Activated T-cell treated with anti-CD3 and anti-CD28 coated beads, Interleukin-2, amount 50 U/mL, for 24 hours (primary cell): ENCODE measurements around the gene LIN7A.

ENCODE experiments used
- DNase-seq: peaks from one replicate; pipeline ENCODE4 v3.0.0-alpha.2; 2020
- H3K27ac Mint-ChIP-seq: 2 replicates; pipeline ENCODE4 v1.8.0; 2020; ENCODE audit warnings: mild to moderate bottlenecking, mixed read lengths
- H3K27me3 Mint-ChIP-seq: 2 replicates; pipeline ENCODE4 v1.8.0; 2020; ENCODE audit warnings: mixed read lengths
- H3K36me3 Mint-ChIP-seq: 2 replicates; pipeline ENCODE4 v1.8.0; 2020; ENCODE audit warnings: low read depth, mixed read lengths
- H3K4me1 Mint-ChIP-seq: 2 replicates; pipeline ENCODE4 v1.8.0; 2020; ENCODE audit warnings: low read depth, mixed read lengths
- H3K4me3 Mint-ChIP-seq: 2 replicates; pipeline ENCODE4 v1.8.0; 2020; ENCODE audit warnings: mild to moderate bottlenecking, moderate library complexity, mixed read lengths
- H3K9me3 Mint-ChIP-seq: 2 replicates; pipeline ENCODE4 v1.8.0; 2020; ENCODE audit warnings: mixed read lengths

Gene LIN7A, protein sequence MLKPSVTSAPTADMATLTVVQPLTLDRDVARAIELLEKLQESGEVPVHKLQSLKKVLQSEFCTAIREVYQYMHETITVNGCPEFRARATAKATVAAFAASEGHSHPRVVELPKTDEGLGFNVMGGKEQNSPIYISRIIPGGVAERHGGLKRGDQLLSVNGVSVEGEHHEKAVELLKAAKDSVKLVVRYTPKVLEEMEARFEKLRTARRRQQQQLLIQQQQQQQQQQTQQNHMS

DNA sequence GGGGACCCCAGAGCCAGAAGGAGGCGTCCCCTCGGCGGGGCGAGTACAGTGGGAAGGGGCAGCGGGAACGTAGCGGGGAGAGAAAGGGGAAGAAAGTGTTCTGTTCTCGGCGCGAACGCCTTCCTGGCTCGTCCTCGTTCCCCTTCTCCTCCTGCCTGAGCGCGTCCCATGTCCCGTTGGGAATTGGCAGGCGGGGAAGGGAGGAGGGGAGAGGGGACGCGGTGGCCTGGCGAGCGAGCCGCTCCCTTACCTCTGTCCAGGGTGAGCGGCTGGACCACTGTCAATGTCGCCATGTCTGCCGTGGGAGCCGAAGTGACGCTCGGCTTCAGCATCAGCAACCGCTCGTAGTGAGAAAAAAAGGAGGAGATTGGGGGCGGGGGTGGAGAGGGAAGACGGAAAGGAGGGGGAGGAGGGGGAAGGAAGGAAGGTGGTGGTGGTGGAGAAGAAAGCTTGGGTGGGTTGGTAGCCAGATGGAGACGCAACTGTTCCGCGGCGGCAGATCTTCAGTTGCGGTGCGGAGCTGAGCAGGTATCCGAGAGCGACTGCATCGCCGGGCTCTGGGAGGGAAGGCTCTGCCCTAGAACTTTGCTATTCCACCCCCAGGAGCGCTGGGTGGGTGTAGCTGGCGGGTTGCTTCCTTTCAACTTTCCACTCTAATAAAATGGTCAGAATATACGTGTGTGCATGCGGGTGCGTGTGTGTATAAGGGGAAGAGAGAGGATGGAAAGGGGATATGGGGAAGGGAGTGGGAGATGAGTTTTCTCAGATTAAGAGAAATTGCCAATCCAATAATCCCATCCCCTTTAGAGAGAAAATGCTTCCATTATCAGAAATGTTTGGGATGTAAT is at the start of gene LIN7A:
Gene LIN7A (minus strand): TSS at position 544 of the 848 bp plus-strand sequence. CDS start 212 bp downstream, at position 332.
- Mint-ChIP-seq H3K27me3 (peaks cover 37% of the 10 kb centered on the region), H3K9me3 (peaks cover 5% of the 10 kb centered on the region), H3K36me3 (no peaks in the 10 kb centered on the region), H3K4me3 (no peak within 1 kb of the TSS), H3K4me1 (peaks cover 3% of the 10 kb centered on the region), H3K27ac (no peak within 1 kb of the TSS)
- DNase-seq = no peak

DNA sequence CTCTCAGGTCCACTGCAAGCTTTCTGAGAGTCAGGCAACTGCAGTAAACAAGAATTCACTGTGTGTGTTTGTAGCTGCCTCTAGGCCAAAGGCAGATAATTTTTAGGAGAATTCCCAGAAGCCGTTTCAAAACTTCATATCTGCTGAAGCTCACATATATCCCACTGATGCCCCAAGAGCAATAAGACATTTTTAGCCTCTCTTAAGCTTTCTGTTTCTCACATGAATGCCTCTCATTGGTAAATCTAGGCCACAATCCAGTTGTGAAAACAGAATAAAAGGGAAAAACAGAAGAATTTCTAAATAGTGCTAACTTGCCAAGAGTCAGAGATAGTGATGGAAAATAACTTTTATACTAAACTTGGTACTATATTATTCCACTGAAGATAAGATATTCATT is 48.5 kb upstream of the LIN7A start:
- H3K36me3 Mint-ChIP-seq = no peaks in the 10 kb centered on the region
- no peaks in the 10 kb centered on the region for H3K4me1 Mint-ChIP-seq
- DNase-seq = no peak
- no peaks in the 10 kb centered on the region for H3K27me3 Mint-ChIP-seq
- H3K27ac Mint-ChIP-seq = no peak overlapping the region
- peaks cover 17% of the 10 kb centered on the region for H3K9me3 Mint-ChIP-seq
- H3K4me3 Mint-ChIP-seq = no peak overlapping the region

DNA sequence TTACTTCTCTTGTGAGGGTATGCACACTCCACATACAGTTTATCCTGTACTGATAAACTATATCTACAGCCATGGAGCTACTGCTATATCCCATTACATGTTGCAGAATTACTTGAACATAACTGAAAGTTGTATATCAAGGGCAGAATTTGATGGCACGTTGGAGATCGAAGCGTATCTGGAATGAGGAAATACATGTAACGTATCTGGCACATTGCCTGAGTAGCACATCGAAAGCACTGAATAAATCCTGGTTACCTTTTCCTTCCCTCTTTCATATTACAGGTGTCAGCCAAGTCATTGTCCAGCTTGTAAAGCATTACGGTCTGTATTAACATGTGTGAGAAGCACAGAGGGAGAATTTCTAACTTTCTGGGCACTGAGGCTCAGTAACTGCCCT is 42.1 kb upstream of the LIN7A start:
- Mint-ChIP-seq H3K4me1 (no peaks in the 10 kb centered on the region), H3K4me3 (no peak overlapping the region), H3K27ac (no peak overlapping the region), H3K9me3 (peaks cover 23% of the 10 kb centered on the region), H3K27me3 (no peaks in the 10 kb centered on the region), H3K36me3 (no peaks in the 10 kb centered on the region)
- DNase-seq = no peak

DNA sequence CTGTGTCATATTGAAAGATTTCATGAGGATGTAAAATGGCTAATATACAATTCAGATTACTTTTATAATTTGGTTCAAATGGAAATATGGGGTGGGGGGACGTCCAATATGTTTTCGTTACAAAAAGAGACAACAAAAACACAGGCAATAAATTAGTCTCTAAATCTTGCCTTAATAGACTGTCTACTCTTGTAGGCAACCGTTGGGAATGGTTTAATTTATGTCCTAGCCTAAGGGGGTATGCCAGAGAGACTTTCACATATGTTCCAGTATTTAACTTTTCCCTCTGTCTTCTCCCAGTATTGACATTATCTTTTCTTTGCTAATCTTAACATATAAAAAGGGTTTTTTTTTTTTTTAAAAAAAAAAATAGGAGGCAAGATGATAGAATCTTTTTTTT is 41.5 kb upstream of the LIN7A start:
- no peak overlapping the region for H3K27ac Mint-ChIP-seq
- no peaks in the 10 kb centered on the region for H3K36me3 Mint-ChIP-seq
- H3K4me3 Mint-ChIP-seq = no peak overlapping the region
- no peak for DNase-seq
- H3K9me3 Mint-ChIP-seq = peaks cover 20% of the 10 kb centered on the region
- no peaks in the 10 kb centered on the region for H3K4me1 Mint-ChIP-seq
- H3K27me3 Mint-ChIP-seq = no peaks in the 10 kb centered on the region

DNA sequence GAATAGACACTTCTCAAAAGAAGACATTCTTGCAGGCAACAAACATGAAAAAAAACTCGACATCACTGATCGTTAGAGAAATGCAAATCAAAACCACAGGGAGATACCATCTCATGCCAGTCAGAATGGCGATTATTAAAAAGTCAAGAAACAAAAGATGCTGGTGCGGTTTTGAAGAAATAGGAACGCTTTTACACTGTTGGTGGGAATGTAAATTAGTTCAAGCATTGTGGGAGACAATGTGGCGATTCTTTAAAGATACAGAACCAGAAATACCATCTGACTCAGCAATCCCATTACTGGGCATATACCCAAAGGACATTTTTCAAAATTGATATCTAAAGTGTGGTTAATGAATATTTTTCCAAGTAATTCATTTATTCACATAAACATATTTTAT is 39.6 kb upstream of the LIN7A start:
- Mint-ChIP-seq H3K36me3 (no peaks in the 10 kb centered on the region), H3K4me1 (no peaks in the 10 kb centered on the region)

DNA sequence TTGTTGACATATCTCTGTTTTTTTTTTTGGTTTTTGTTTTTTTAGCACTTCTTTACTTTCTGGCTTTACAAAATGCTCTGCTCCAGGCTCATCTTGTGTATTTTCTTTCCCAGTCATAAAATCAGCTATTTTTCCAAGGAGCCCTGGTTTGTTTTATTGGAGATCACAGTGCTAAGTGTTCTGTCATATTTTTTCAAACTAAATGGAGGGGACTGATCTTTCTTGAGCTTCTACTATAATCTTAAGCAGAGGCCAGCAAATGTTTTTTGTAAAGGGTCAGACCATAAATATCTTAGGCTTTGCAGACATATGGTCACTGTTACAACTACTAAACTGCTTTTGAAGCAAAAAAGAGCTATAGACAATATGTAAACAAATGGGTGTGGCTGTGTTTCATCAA is 30.6 kb upstream of the LIN7A start:
- H3K9me3 Mint-ChIP-seq = peaks cover 8% of the 10 kb centered on the region
- H3K4me1 Mint-ChIP-seq = no peaks in the 10 kb centered on the region
- no peak overlapping the region for H3K27ac Mint-ChIP-seq
- DNase-seq = no peak
- no peaks in the 10 kb centered on the region for H3K27me3 Mint-ChIP-seq
- H3K36me3 Mint-ChIP-seq = no peaks in the 10 kb centered on the region
- H3K4me3 Mint-ChIP-seq = no peak overlapping the region

More for the DNA sequence above, 39.6 kb upstream of the LIN7A start:
- no peak overlapping the region for H3K27ac Mint-ChIP-seq
- DNase-seq = no peak
- no peaks in the 10 kb centered on the region for H3K27me3 Mint-ChIP-seq
- peaks cover 12% of the 10 kb centered on the region for H3K9me3 Mint-ChIP-seq
- H3K4me3 Mint-ChIP-seq = no peak overlapping the region

DNA sequence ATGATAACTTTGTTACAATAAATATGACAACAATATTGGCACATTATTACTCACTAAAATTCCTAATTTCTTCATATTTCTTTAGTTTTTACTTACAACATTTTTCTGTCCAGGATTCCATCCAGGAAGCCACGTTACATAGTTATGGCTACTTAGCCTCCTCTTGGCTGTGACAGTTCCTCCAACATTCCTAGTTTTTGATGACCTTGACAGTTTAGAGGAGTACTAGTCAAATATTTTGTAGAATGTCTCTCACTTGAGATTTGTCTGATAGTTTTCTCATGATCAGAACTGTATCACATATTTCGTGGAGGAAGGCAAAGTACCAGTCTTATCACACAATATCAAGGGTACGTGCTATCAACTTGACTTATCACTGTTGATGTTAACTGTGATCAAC is 29.8 kb upstream of the LIN7A start:
- Mint-ChIP-seq H3K27me3 (no peaks in the 10 kb centered on the region), H3K27ac (no peak overlapping the region), H3K9me3 (peaks cover 8% of the 10 kb centered on the region), H3K36me3 (no peaks in the 10 kb centered on the region), H3K4me1 (no peaks in the 10 kb centered on the region), H3K4me3 (no peak overlapping the region)
- no peak for DNase-seq

DNA sequence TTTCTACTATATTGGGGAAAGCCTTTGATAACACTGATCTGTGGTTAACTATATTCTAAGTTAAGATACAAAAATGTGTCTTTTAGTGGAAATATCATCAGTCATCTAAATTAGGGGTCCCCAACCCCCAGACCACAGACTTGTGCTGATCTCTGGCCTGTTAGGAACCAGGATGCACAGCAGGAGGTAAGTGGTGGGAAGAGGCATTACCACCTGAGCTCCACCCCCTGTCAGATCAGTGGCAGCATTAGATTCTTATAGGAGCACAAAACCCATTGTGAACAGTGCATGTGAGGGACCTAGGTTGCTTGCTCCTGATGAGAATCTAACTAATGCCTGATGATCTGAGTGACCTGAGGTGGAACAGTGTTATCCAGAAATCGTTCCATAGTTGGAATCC is 28.3 kb upstream of the LIN7A start:
- H3K27me3 Mint-ChIP-seq = no peaks in the 10 kb centered on the region
- no peak for DNase-seq
- no peaks in the 10 kb centered on the region for H3K36me3 Mint-ChIP-seq
- peaks cover 5% of the 10 kb centered on the region for H3K9me3 Mint-ChIP-seq
- H3K4me1 Mint-ChIP-seq = no peaks in the 10 kb centered on the region
- no peak overlapping the region for H3K27ac Mint-ChIP-seq
- no peak overlapping the region for H3K4me3 Mint-ChIP-seq

DNA sequence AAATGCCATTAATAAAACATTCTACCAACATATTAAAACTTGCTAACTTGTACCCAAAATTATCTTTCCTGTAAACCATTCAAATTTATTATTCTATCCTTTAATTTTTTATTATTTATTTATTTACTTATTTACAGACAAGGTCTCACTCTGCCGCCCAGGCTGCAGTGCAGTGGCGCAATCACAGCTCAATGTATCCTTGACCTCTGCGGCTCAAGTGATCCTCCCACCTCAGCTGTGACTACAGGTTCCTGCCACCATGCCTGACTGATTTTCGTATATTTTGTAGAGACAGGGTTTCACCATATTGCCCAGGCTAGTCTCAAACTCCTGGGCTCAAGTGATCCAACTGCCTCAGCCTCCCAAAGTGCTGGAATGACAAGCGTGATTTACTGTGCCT is 20.4 kb upstream of the LIN7A start:
- Mint-ChIP-seq H3K4me1 (no peaks in the 10 kb centered on the region), H3K27me3 (no peaks in the 10 kb centered on the region), H3K4me3 (no peak overlapping the region), H3K27ac (no peak overlapping the region), H3K36me3 (no peaks in the 10 kb centered on the region), H3K9me3 (no peaks in the 10 kb centered on the region)
- DNase-seq = no peak

DNA sequence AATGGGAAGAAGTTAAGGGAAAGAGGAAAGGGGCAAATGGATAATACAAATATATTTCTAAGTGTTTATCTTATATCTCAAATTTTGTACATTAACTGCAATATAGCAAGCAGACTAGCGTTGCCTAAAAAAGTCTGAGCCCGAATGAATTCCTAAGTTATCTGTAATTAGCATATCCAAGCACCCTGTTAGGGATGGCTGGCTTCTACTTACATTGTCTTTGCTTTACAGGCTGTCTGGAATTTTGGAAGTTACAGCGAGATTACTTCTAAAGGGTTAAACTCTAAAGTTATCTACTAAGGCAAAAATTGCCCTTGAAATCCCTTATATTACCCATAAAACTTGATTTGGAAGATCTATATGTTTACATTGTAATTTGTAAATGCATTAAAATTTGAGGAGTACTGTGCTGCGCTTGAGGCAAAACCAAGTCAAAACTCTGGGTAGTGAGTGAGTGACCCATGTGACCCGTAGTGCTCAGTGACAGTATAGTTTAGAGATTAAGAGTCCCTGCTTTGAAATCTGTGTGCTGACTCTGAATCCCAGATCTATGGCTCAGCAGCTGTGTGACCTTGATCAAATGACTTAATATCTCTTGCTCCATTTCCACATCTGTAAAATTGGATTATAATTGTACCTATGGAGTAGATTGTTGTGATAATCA is 17.3 kb upstream of the LIN7A start:
- Mint-ChIP-seq H3K27me3 (no peaks in the 10 kb centered on the region), H3K36me3 (no peaks in the 10 kb centered on the region)

DNA sequence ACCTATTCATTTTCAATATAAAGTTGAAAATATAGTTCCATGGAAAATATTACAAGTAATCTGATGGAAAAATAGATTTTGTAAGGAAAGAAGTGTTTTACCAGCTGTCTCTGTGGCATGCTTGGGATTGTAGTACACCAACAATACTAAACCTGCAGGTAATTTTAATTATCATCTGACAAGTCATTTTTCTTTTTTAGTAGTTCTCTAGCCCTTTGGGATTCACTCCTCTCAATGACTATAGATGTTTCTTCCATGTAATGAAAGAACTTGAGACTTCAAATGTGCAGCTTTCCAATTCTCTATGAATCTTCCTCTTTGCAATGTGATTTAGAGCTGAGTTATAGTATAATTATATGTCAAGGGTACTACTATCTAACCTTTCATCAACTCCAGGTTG is 14.7 kb upstream of the LIN7A start:
- no peaks in the 10 kb centered on the region for H3K9me3 Mint-ChIP-seq
- no peaks in the 10 kb centered on the region for H3K36me3 Mint-ChIP-seq

More for the DNA sequence above, 17.3 kb upstream of the LIN7A start:
- Mint-ChIP-seq H3K27ac (no peak overlapping the region), H3K4me1 (no peaks in the 10 kb centered on the region), H3K9me3 (no peaks in the 10 kb centered on the region), H3K4me3 (no peak overlapping the region)
- DNase-seq = no peak

DNA sequence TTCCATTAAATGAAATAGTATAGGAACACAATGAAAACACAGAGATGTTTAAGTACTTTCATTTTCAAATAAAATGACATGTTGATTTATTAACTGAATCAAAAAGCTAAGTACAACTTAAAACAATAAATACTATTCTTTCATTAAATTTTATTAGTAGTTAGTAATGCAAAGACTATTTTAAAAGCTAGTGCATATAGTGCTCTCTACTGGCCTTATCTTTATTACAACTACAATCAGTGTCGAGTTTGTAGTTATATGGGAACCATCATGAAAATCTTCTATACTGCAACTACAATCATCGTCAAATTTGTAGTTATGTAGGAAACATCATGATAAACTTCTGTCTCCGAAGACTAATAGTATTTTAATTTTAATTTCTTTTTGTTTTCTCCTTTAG is 8.9 kb upstream of the LIN7A start:
- Mint-ChIP-seq H3K9me3 (no peaks in the 10 kb centered on the region), H3K27me3 (no peaks in the 10 kb centered on the region), H3K4me3 (no peak overlapping the region), H3K4me1 (no peaks in the 10 kb centered on the region), H3K27ac (no peak overlapping the region), H3K36me3 (no peaks in the 10 kb centered on the region)
- no peak for DNase-seq

More for the DNA sequence above, 14.7 kb upstream of the LIN7A start:
- Mint-ChIP-seq H3K27ac (no peak overlapping the region), H3K4me3 (no peak overlapping the region), H3K27me3 (no peaks in the 10 kb centered on the region), H3K4me1 (no peaks in the 10 kb centered on the region)
- DNase-seq = no peak

DNA sequence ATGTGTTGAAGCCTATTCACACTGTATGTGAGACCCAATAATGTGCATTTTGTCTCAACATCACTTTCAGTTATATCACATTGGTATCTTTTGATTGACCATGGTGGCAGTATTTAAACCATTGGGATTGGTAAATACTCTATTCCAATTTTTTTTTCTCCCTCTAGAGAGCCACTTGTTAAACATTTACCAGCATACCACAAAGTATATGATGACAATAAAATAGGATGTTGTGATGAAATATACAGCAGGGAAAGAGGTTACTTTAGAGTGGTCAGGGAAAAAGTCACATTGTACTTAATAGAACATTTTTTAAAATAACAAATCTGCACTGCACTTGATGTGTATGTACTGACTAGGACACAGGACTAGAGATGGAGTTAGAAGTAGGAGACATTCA is 5.6 kb upstream of the LIN7A start:
- H3K27me3 Mint-ChIP-seq = peaks cover 13% of the 10 kb centered on the region
- no peak for DNase-seq
- H3K4me3 Mint-ChIP-seq = no peak overlapping the region
- no peaks in the 10 kb centered on the region for H3K36me3 Mint-ChIP-seq
- no peak overlapping the region for H3K27ac Mint-ChIP-seq
- H3K9me3 Mint-ChIP-seq = peaks cover 5% of the 10 kb centered on the region
- H3K4me1 Mint-ChIP-seq = no peaks in the 10 kb centered on the region

DNA sequence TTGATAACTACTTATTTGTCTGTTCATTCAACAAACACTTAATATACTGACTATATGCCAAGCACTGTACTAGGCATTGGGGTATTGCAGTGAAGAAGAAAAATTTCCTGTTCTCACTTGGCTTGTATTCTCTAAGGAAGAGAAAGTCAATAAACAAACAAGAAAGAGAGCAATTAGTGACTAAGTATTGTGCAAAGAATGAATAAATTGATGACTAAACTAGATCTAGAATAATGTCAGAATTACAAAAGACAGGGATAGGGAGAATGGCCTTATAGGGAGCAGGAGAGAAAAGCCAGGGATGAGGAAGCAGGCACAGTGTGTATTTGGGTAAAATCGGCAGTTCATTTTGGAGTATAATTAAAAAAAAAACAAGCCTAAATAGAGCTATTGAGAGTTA is 4.2 kb upstream of the LIN7A start:
- no peaks in the 10 kb centered on the region for H3K36me3 Mint-ChIP-seq
- H3K4me3 Mint-ChIP-seq = no peak overlapping the region
- peaks cover 25% of the 10 kb centered on the region for H3K27me3 Mint-ChIP-seq
- no peak overlapping the region for H3K27ac Mint-ChIP-seq
- peaks cover 5% of the 10 kb centered on the region for H3K9me3 Mint-ChIP-seq
- no peaks in the 10 kb centered on the region for H3K4me1 Mint-ChIP-seq
- DNase-seq = no peak
